CD4-positive, alpha-beta T cell treated with Interleukin-1 beta for 1 hour (primary cell): ENCODE measurements around the gene DYSF.
"Not testable (repeated sequence)": the region's sequence is repeated elsewhere in the genome, so short reads cannot be mapped to it uniquely, and the experiment has no call there.

Source experiments
- DNase-seq, 2 donors: peaks; one replicate each; pipeline ENCODE4 v3.0.0-alpha.2; 2020 to 2022

The DYSF gene

GRCh38 chr2:71473346-71474031, 20.1 kb downstream of the DYSF start:
- DNase-seq = no peak

GRCh38 chr2:71474116-71474743, 20.9 kb downstream of the DYSF start:
- no peak for DNase-seq

- no peak for DNase-seq
Observed at GRCh38 chr2:71474744-71475397, 21.5 kb downstream of the DYSF start.

- DNase-seq = no peak
Observed at GRCh38 chr2:71476495-71476894, 23.1 kb downstream of the DYSF start.

GRCh38 chr2:71477231-71477691, 23.9 kb downstream of the DYSF start:
- DNase-seq = peak in 1 of 2 donors; percentile 13

GRCh38 chr2:71478806-71479205, 25.4 kb downstream of the DYSF start:
- DNase-seq = no peak

GRCh38 chr2:71479261-71479660, 25.9 kb downstream of the DYSF start:
- DNase-seq = no peak

GRCh38 chr2:71481111-71481510, 27.8 kb downstream of the DYSF start:
- DNase-seq = no peak

GRCh38 chr2:71482055-71482454, 28.7 kb downstream of the DYSF start:
- DNase-seq = no peak

GRCh38 chr2:71483246-71483645, 29.9 kb downstream of the DYSF start:
- no peak for DNase-seq

- no peak for DNase-seq
Observed at GRCh38 chr2:71484354-71484753, 31.0 kb downstream of the DYSF start.

GRCh38 chr2:71486881-71487640, 33.7 kb downstream of the DYSF start:
- no peak for DNase-seq

- not testable (repeated sequence) for DNase-seq
Observed at GRCh38 chr2:71491551-71491950, 38.2 kb downstream of the DYSF start.

- DNase-seq = no peak
Observed at GRCh38 chr2:71492112-71492511, 38.8 kb downstream of the DYSF start.

- DNase-seq = no peak
Observed at GRCh38 chr2:71494091-71494490, 40.7 kb downstream of the DYSF start.

GRCh38 chr2:71494523-71495155, 41.3 kb downstream of the DYSF start:
- no peak for DNase-seq

GRCh38 chr2:71496156-71496770, 42.9 kb downstream of the DYSF start:
- DNase-seq = no peak

GRCh38 chr2:71498261-71498701, 44.9 kb downstream of the DYSF start:
- DNase-seq = no peak

GRCh38 chr2:71499691-71500090, 46.3 kb downstream of the DYSF start:
- no peak for DNase-seq

- DNase-seq = no peak
Observed at GRCh38 chr2:71500426-71501079, 47.2 kb downstream of the DYSF start.

- DNase-seq = no peak
Observed at GRCh38 chr2:71502941-71503738, 49.8 kb downstream of the DYSF start.
